ENCODE measurements around the gene ADARB2.

The ADARB2 gene

DNA sequence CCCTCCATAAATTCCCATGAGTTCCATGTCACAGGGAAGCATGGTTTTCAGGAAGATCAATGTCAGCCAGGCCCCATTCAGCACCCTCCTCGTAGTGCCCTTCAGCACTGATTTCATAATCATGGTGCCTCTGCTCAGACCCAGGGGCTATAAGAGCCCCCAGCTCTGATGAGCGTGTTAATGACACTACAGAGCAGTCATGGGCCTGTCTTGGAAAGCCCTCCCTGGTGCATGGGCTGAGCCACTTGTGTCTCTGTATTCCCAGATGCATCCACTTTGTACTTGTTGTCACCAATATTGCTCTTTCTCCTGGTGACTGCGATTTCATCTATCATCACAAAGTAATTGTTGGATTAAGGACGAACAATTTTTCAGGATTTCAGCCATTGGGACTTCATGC, 154.6 kb downstream of the ADARB2 start:
- H3K36me3 Mint-ChIP-seq (ENCODE audit: low read depth), result no peaks in the 10 kb centered on the region
- H3K9me3 Mint-ChIP-seq, result peaks cover 9% of the 10 kb centered on the region
- peaks cover 8% of the 10 kb centered on the region for H3K27me3 Mint-ChIP-seq
- no peak overlapping the region for H3K27ac Mint-ChIP-seq
- no peaks in the 10 kb centered on the region for H3K4me1 Mint-ChIP-seq (ENCODE audit: low read depth)
- H3K4me3 Mint-ChIP-seq, result no peak overlapping the region

- no peak overlapping the region for H3K4me3 Mint-ChIP-seq
- no peaks in the 10 kb centered on the region for H3K36me3 Mint-ChIP-seq (ENCODE audit: low read depth)
- H3K4me1 Mint-ChIP-seq (ENCODE audit: low read depth), result no peaks in the 10 kb centered on the region
- H3K27ac Mint-ChIP-seq, result no peak overlapping the region
- H3K27me3 Mint-ChIP-seq, result peaks cover 8% of the 10 kb centered on the region
- no peaks in the 10 kb centered on the region for H3K9me3 Mint-ChIP-seq
These were observed 156.1 kb downstream of the ADARB2 start for GRCh38 chr10:1581189-1581588.

GRCh38 chr10:1579671-1580070, 157.7 kb downstream of the ADARB2 start:
- no peak overlapping the region for H3K27ac Mint-ChIP-seq
- H3K27me3 Mint-ChIP-seq, result peaks cover 8% of the 10 kb centered on the region
- no peaks in the 10 kb centered on the region for H3K4me1 Mint-ChIP-seq (ENCODE audit: low read depth)
- H3K4me3 Mint-ChIP-seq, result no peak overlapping the region
- H3K36me3 Mint-ChIP-seq (ENCODE audit: low read depth), result no peaks in the 10 kb centered on the region
- H3K9me3 Mint-ChIP-seq, result no peaks in the 10 kb centered on the region

DNA sequence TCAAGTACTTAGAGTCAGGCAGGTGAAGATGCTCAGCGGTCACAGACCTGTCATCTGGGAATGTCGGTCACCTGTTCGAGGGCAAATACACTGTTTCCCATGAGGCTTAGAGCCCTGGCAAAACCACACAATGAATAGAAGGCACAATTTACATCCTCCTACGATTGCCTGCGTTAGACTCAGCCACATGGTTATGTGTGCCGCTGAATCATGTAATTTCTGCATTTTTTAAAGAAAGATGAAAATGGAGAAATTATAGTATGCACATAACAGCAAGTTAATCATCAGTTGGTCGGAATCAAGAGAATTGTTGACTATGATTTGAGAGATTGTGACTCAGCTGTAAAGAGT, 158.2 kb downstream of the ADARB2 start:
- Mint-ChIP-seq H3K9me3 (no peaks in the 10 kb centered on the region), H3K4me1 (ENCODE audit: low read depth) (no peaks in the 10 kb centered on the region), H3K4me3 (no peak overlapping the region), H3K27me3 (peaks cover 9% of the 10 kb centered on the region), H3K36me3 (ENCODE audit: low read depth) (no peaks in the 10 kb centered on the region), H3K27ac (no peak overlapping the region)

DNA sequence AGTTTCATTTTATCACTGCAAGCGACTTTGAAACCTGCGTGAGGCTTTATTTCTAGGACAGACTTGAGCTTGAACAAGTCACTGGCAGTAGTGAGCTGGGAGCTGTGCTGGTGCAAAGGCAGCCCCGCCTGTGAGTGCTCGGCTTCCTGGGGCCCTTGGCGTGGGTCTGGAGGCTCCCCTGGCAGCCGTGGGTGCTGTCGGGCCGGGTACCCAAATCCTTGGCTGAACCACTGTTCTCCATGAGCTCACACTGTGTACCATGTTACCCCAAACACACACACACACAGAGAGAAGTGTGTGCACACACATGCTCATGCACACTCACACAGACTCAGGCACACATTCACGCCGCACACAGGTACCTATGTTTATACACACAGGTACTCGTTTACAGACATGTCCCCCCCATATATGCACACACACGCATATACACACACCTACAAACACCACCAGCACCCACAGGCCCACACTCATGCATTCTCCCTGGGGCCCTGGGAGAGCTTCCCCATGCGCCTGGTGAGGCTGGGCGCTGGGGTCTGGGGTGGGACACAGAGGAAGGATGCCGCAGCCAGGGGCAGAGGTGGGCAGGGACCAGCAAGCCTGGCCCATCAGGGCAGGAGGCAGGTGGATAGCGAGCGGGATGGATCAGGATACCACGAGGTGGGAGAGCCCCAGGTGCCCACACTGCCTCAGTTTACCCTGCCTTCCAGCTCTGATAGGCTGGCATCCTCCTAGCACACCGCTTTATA, 158.8 kb downstream of the ADARB2 start:
- H3K36me3 Mint-ChIP-seq (ENCODE audit: low read depth), result no peaks in the 10 kb centered on the region
- H3K9me3 Mint-ChIP-seq, result no peaks in the 10 kb centered on the region
- H3K4me1 Mint-ChIP-seq (ENCODE audit: low read depth), result no peaks in the 10 kb centered on the region
- H3K4me3 Mint-ChIP-seq, result no peak overlapping the region
- peaks cover 7% of the 10 kb centered on the region for H3K27me3 Mint-ChIP-seq
- no peak overlapping the region for H3K27ac Mint-ChIP-seq

DNA sequence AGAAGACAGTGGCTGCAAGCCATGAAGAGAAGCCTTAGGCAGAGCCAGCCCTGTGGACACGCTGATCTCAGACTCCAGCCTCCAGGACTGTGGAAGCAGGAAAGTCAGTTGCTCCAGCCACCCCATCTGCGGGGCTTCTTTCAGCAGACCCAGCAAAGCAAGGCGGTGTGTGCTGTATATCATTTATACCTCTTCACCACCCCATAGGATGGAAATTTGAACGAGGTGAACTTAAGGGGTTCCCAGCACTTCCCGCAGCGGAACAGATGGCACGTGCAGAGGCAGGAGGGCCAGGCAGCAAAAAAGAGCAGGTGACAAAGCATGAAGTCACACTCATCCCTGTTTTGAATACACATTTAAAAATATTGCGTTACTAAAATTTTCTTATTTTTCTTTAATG, 159.4 kb downstream of the ADARB2 start:
- H3K4me1 Mint-ChIP-seq (ENCODE audit: low read depth), result no peaks in the 10 kb centered on the region
- no peaks in the 10 kb centered on the region for H3K36me3 Mint-ChIP-seq (ENCODE audit: low read depth)
- H3K9me3 Mint-ChIP-seq, result no peaks in the 10 kb centered on the region
- H3K27me3 Mint-ChIP-seq, result peaks cover 7% of the 10 kb centered on the region
- H3K27ac Mint-ChIP-seq, result no peak overlapping the region
- no peak overlapping the region for H3K4me3 Mint-ChIP-seq

DNA sequence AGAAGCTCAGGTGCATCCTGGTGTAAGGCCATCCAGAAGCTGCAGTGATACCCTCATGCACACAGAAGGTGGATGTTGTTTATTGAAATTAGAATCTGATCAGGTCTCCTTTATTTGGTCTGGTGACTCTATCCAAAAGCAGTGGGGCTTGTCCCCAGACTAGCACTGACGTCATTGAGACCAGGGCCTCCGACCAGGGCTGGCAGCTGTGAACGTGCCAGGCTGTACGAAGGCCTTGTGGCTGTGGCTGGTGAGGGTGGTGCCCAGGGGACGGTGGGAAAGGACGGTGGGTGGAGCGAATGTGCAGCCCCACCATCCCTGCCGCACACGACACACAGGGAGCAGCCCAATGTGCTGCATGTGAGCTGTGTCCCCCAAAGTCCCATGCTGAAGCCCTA, 160.0 kb downstream of the ADARB2 start:
- Mint-ChIP-seq H3K36me3 (ENCODE audit: low read depth) (no peaks in the 10 kb centered on the region), H3K4me3 (no peak overlapping the region), H3K27me3 (peaks cover 4% of the 10 kb centered on the region), H3K4me1 (ENCODE audit: low read depth) (no peaks in the 10 kb centered on the region), H3K9me3 (no peaks in the 10 kb centered on the region), H3K27ac (no peak overlapping the region)

- no peak overlapping the region for H3K27ac Mint-ChIP-seq
- no peaks in the 10 kb centered on the region for H3K36me3 Mint-ChIP-seq (ENCODE audit: low read depth)
- peaks cover 3% of the 10 kb centered on the region for H3K27me3 Mint-ChIP-seq
- no peaks in the 10 kb centered on the region for H3K4me1 Mint-ChIP-seq (ENCODE audit: low read depth)
- H3K4me3 Mint-ChIP-seq, result no peak overlapping the region
- no peaks in the 10 kb centered on the region for H3K9me3 Mint-ChIP-seq
These were observed 160.6 kb downstream of the ADARB2 start for GRCh38 chr10:1576467-1577372.

DNA sequence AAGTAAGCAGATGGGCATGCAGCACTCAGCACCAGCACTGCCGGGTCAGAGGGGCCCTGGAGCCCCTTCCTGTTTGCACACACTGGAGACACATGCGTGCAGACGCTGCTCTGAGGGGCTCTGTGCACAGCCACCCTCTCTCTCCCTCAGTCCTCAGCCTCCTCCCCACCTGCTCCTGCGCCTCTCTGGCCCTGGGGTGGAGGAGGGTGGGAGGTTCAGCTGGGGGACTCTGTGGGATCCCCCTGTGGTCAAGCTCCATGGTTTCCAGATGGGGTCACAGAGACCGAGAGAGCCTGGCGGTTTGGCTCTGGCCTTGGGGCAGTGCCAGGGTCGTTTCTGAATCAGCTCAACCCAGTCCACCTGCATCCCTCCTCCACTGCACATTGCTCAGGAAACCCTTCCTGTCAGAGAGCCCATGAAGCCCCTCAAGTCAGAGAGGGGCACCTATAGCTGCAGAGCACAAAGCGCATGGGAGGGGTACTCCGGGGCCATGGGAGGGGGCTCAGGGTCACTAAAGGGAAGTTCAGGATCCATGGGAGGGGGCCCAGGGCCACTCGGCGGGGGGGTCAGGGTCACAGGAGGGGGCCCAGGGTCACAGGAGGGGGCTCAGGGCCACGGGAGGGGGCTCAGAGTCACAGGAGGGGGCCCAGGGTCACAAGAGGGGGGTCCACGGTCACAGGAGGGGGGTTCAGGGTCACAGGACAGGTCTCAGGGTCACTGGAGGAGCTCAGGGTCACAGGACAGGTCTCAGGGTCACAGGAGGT, 161.7 kb downstream of the ADARB2 start:
- Mint-ChIP-seq H3K4me3 (no peak overlapping the region), H3K36me3 (ENCODE audit: low read depth) (no peaks in the 10 kb centered on the region), H3K27me3 (peaks cover 7% of the 10 kb centered on the region), H3K9me3 (no peaks in the 10 kb centered on the region), H3K27ac (no peak overlapping the region), H3K4me1 (ENCODE audit: low read depth) (no peaks in the 10 kb centered on the region)

- no peak overlapping the region for H3K4me3 Mint-ChIP-seq
- H3K36me3 Mint-ChIP-seq (ENCODE audit: low read depth), result no peaks in the 10 kb centered on the region
- no peaks in the 10 kb centered on the region for H3K9me3 Mint-ChIP-seq
- H3K27ac Mint-ChIP-seq, result no peak overlapping the region
- peaks cover 12% of the 10 kb centered on the region for H3K27me3 Mint-ChIP-seq
- no peaks in the 10 kb centered on the region for H3K4me1 Mint-ChIP-seq (ENCODE audit: low read depth)
These were observed 162.6 kb downstream of the ADARB2 start for GRCh38 chr10:1574719-1575118.

DNA sequence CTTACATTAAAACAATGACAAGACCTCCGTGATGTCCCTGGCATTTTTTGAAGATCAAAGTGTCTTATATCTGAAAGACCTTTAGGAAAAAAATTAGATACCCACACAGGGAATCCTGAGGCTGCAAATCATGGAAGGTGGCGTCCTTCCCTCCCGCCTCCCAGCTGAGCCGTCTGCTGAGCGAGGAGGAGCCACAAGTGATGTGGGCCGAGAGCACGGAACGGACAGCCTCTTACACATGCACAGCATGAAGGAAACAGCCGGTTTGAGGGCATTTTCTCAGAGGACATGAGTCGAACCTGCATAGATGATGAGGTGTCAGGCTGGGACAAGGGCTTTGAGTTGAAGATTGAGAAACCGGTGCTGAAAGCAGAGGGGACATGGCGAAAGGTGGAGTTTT, 163.3 kb downstream of the ADARB2 start:
- Mint-ChIP-seq H3K4me1 (ENCODE audit: low read depth) (no peaks in the 10 kb centered on the region), H3K27me3 (peaks cover 12% of the 10 kb centered on the region), H3K4me3 (no peak overlapping the region), H3K27ac (no peak overlapping the region), H3K36me3 (ENCODE audit: low read depth) (no peaks in the 10 kb centered on the region), H3K9me3 (no peaks in the 10 kb centered on the region)

DNA sequence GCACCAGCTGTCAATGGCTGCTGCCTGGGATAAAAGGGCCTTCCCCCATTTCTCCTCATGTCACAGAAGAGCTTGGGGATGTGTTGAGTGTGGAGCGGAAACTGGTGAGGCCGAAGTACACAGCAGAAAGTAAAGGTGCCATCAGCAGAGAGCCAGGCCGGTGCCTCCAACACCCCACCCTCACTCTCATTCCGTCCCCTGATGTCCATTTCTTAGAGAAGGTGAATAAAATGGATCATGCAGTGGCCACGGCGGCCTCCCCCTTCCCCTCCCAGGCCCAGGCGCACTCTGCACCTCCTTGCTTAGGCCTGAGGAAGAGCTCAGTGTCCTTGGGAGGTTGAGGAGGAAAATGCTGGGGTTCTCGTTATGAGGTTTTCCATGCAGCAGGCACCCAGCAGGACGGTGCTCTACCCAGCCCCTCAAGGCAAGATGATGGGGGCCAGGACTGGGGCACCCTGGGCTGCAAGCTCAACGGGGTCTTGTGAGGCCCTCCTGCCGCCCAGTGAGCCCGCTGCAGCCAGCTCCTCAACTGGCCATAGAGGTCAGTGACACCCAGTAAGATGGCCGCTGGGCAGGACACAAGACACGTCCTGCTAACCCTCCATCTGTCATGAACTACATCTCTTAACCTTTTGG, 163.9 kb downstream of the ADARB2 start:
- Mint-ChIP-seq H3K27ac (no peak overlapping the region), H3K36me3 (ENCODE audit: low read depth) (no peaks in the 10 kb centered on the region), H3K4me1 (ENCODE audit: low read depth) (no peaks in the 10 kb centered on the region), H3K27me3 (peaks cover 12% of the 10 kb centered on the region), H3K9me3 (no peaks in the 10 kb centered on the region), H3K4me3 (no peak overlapping the region)

GRCh38 chr10:1572519-1573333, 164.6 kb downstream of the ADARB2 start:
- H3K27ac Mint-ChIP-seq, result no peak overlapping the region
- no peaks in the 10 kb centered on the region for H3K9me3 Mint-ChIP-seq
- no peaks in the 10 kb centered on the region for H3K36me3 Mint-ChIP-seq (ENCODE audit: low read depth)
- H3K27me3 Mint-ChIP-seq, result peaks cover 12% of the 10 kb centered on the region
- no peak overlapping the region for H3K4me3 Mint-ChIP-seq
- H3K4me1 Mint-ChIP-seq (ENCODE audit: low read depth), result no peaks in the 10 kb centered on the region

GRCh38 chr10:1571587-1572237, 165.6 kb downstream of the ADARB2 start:
- Mint-ChIP-seq H3K4me1 (ENCODE audit: low read depth) (no peaks in the 10 kb centered on the region), H3K9me3 (no peaks in the 10 kb centered on the region), H3K27me3 (peaks cover 12% of the 10 kb centered on the region), H3K4me3 (no peak overlapping the region), H3K36me3 (ENCODE audit: low read depth) (no peaks in the 10 kb centered on the region), H3K27ac (peak overlapping the region; percentile 63)
